Stimulated activated memory B cell treated with anti-CD40 and anti-IgM and Interleukin-4, amounts not matched to agents 10 μg/mL and 1 μg/mL and 100 μg/mL, for 72 hours (primary cell): ENCODE results near the gene ATP6V0D1.
"Not testable (repeated sequence)": the region's sequence is repeated elsewhere in the genome, so short reads cannot be mapped to it uniquely, and the experiment has no call there.

Experiments
- ATAC-seq: fragments of 150-1000 bp; cut with Tn5 transposase; 2 replicates; pipeline ENCODE4 v1.10.0; 2021
- H3K27ac Mint-ChIP-seq: one replicate; pipeline ENCODE4 v1.8.0; 2022; ENCODE audit warnings: mild to moderate bottlenecking, mixed read lengths
- H3K27me3 Mint-ChIP-seq: one replicate; pipeline ENCODE4 v1.8.0; 2022; ENCODE audit warnings: mixed read lengths
- H3K36me3 Mint-ChIP-seq: one replicate; pipeline ENCODE4 v1.8.0; 2022; ENCODE audit warnings: mixed read lengths
- H3K4me1 Mint-ChIP-seq: one replicate; pipeline ENCODE4 v1.8.0; 2022; ENCODE audit warnings: mixed read lengths
- H3K4me3 Mint-ChIP-seq: one replicate; pipeline ENCODE4 v1.8.0; 2022; ENCODE audit warnings: mild to moderate bottlenecking, moderate library complexity, mixed read lengths
- H3K9me3 Mint-ChIP-seq: one replicate; pipeline ENCODE4 v1.8.0; 2022; ENCODE audit warnings: mixed read lengths

The ATP6V0D1 gene

GRCh38 chr16:67516296-67517154, 35.6 kb upstream of the ATP6V0D1 start:
- H3K27ac Mint-ChIP-seq = peak overlapping the region; percentile 97
- no peaks in the 10 kb centered on the region for H3K9me3 Mint-ChIP-seq
- ATAC-seq = no peak
- peak overlapping the region; percentile 52 for H3K4me3 Mint-ChIP-seq
- H3K4me1 Mint-ChIP-seq = peaks cover 75% of the 10 kb centered on the region
- H3K36me3 Mint-ChIP-seq = peaks cover 23% of the 10 kb centered on the region
- no peaks in the 10 kb centered on the region for H3K27me3 Mint-ChIP-seq

DNA sequence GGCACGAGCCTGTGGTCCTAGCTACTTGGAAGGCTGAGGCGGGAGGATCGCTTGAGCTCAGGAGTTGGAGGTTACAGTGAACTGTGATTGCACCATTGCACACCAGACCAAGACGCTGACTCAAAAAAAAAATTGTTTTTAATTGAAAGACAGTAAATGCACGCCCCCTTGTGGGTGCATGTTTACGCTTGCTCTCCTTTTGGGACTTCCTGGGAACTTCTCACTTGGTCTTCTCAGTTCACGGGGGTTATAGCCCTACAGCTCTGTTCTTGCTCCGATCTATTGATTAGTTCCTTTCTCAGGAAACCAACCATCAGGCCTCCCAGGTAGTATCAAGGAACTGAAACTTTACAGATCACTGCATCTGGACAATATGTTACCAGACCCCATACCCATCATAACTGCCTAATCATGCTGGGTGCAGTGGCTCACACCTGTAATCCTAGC, 33.4 kb upstream of the ATP6V0D1 start:
- Mint-ChIP-seq H3K36me3 (peaks cover 10% of the 10 kb centered on the region), H3K27ac (peak overlapping the region; percentile 97), H3K4me3 (no peak overlapping the region), H3K27me3 (no peaks in the 10 kb centered on the region), H3K9me3 (no peaks in the 10 kb centered on the region), H3K4me1 (peaks cover 53% of the 10 kb centered on the region)
- ATAC-seq = peak; percentile 84

GRCh38 chr16:67513892-67514291, 32.9 kb upstream of the ATP6V0D1 start:
- H3K27ac Mint-ChIP-seq = peak overlapping the region; percentile 97
- H3K9me3 Mint-ChIP-seq, H3K4me3 Mint-ChIP-seq, H3K27me3 Mint-ChIP-seq, H3K36me3 Mint-ChIP-seq, ATAC-seq: not testable (repeated sequence)
- H3K4me1 Mint-ChIP-seq = peaks cover 48% of the 10 kb centered on the region

GRCh38 chr16:67509016-67509415, 28.1 kb upstream of the ATP6V0D1 start:
- no peak overlapping the region for H3K4me3 Mint-ChIP-seq
- peaks cover 38% of the 10 kb centered on the region for H3K4me1 Mint-ChIP-seq
- ATAC-seq = no peak
- H3K27ac Mint-ChIP-seq = peak overlapping the region; percentile 42
- H3K9me3 Mint-ChIP-seq = no peaks in the 10 kb centered on the region
- no peaks in the 10 kb centered on the region for H3K27me3 Mint-ChIP-seq
- H3K36me3 Mint-ChIP-seq = no peaks in the 10 kb centered on the region

DNA sequence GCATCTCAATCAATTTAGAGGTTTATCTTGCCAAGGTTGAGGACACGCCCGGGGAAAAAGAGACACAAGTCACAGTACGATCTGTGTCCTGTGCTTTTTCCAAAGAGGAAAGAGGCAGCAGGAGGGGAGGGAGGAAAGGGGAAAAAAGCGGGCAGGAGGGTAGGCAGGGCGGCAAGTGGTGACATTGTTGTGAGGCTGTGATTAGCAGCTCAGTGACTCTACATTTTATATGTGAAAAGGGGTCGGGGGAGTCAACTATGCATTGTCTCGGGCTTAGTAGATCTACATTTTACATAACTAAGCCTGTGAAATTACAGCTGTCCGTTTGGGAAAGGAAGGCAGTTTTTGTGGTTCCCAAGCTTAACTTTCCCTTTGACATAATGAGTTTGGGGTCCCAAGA, 25.5 kb upstream of the ATP6V0D1 start:
- no peaks in the 10 kb centered on the region for H3K27me3 Mint-ChIP-seq
- peak overlapping the region; percentile 81 for H3K27ac Mint-ChIP-seq
- H3K36me3 Mint-ChIP-seq = no peaks in the 10 kb centered on the region
- peaks cover 40% of the 10 kb centered on the region for H3K4me1 Mint-ChIP-seq
- ATAC-seq = no peak
- H3K4me3 Mint-ChIP-seq = no peak overlapping the region
- H3K9me3 Mint-ChIP-seq = peaks cover 2% of the 10 kb centered on the region

DNA sequence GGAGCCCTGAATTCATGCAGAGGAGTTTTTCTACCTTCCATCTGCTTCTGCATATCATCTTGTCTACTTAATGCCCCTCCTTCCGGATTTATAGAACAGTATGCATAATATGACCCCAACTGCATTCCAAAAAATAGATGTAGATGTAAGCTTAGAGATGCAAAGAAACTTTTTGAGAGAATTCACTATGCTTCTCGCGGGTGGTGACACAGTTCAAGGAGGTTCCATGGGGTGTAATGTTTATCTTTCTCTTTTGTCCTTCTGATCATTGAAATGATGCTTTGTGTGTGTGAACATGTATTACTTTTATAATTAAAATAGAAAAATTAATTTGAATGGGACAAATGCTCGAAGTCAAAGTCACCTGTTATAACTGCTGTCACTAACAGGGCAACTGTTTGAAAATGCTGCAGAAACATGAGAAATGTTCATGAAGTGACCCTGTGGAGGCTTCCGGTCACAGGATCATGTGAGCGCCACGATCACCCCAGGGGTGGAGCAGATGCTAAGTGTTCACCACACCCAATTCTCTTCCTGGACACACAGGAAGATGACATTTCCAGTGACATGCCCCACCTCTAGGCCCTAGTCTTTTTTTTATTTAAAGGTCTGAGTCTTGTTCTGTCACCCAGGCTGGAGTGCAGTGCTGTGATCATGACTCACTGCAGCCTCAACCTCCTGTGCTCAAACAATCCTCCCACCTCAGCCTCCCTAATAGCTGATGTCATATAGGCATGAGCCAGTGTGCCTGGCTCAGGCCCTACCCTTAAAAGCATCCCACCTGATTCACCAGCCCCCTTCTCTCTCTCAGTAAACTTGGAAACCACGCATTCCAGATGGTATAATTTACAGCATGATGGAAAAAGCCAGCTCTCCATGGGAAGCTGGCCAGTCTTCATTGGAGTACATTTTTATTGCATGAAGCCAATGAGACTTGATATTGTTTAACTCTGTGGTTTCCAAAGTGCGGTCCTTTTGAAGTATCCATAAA, 23.4 kb upstream of the ATP6V0D1 start:
- Mint-ChIP-seq H3K9me3 (peaks cover 2% of the 10 kb centered on the region), H3K4me1 (peaks cover 43% of the 10 kb centered on the region), H3K36me3 (peaks cover 4% of the 10 kb centered on the region), H3K27me3 (no peaks in the 10 kb centered on the region), H3K4me3 (no peak overlapping the region), H3K27ac (peak overlapping the region; percentile 79)
- peak; percentile 89 for ATAC-seq

DNA sequence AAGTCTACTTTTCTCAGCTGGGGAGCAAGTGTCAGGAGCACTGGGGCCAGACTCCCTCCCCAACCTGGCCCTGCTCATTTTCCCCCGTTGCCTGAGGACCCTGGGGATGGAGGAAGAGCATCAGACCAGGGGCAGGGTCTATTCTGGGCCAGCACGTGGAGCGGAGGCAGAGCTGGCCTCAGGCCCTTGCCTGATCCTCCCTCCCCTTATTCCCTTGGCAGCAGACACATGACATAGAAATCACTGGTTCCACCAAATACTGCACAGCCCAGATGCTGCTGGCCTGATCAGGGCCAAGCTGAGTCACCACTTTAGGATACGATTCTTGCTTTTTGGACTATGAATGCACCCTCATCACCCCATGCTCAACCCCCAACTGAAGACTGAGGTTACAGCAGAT, 18.1 kb upstream of the ATP6V0D1 start:
- Mint-ChIP-seq H3K9me3 (peaks cover 2% of the 10 kb centered on the region), H3K36me3 (peaks cover 11% of the 10 kb centered on the region), H3K27me3 (no peaks in the 10 kb centered on the region), H3K4me1 (peaks cover 34% of the 10 kb centered on the region), H3K4me3 (no peak overlapping the region), H3K27ac (peak overlapping the region; percentile 53)
- ATAC-seq = no peak

- H3K4me3 Mint-ChIP-seq = no peak overlapping the region
- peak overlapping the region; percentile 85 for H3K27ac Mint-ChIP-seq
- H3K36me3 Mint-ChIP-seq = peaks cover 4% of the 10 kb centered on the region
- no peaks in the 10 kb centered on the region for H3K9me3 Mint-ChIP-seq
- no peak for ATAC-seq
- no peaks in the 10 kb centered on the region for H3K27me3 Mint-ChIP-seq
- peaks cover 63% of the 10 kb centered on the region for H3K4me1 Mint-ChIP-seq
These were observed 9.6 kb upstream of the ATP6V0D1 start for GRCh38 chr16:67490335-67491096.

DNA sequence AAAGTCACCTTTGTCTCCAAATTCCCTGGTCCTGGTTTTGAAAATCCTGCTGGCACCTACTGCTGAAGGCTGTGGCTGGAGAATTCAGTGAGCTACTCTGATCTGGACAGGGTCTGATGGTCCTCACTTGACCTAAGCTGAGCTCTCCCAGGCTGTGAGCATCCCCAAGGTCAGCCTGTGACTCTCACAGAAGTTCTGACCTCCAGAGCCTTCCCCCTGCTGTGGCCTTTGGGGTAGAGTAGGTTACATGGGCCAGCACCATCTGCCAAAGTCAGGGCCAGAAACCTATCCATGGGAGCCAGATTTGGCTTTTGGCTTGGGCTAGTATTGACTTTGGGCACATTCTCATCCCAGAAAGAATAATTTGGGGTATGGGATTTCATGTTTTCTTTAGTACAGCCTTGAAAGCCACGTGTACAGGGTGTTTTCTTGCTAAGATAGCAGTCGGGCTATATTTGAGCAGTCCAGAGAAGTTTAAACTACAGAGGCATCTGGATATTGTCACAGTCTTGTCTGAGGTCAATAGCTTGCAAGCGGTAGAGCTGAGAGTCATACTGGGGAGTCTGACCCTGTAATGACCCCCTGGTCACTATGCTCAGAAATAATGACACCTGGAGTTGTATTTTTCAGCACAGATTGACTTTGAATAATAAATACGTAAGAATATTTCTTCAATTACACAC, 8.6 kb upstream of the ATP6V0D1 start:
- H3K36me3 Mint-ChIP-seq = peaks cover 11% of the 10 kb centered on the region
- peaks cover 65% of the 10 kb centered on the region for H3K4me1 Mint-ChIP-seq
- H3K9me3 Mint-ChIP-seq = no peaks in the 10 kb centered on the region
- ATAC-seq = peak; percentile 31
- no peaks in the 10 kb centered on the region for H3K27me3 Mint-ChIP-seq
- peak overlapping the region; percentile 23 for H3K4me3 Mint-ChIP-seq
- peak overlapping the region; percentile 85 for H3K27ac Mint-ChIP-seq

GRCh38 chr16:67487561-67487960, 6.6 kb upstream of the ATP6V0D1 start:
- peaks cover 18% of the 10 kb centered on the region for H3K36me3 Mint-ChIP-seq
- peaks cover 79% of the 10 kb centered on the region for H3K4me1 Mint-ChIP-seq
- H3K4me3 Mint-ChIP-seq, H3K9me3 Mint-ChIP-seq, ATAC-seq, H3K27me3 Mint-ChIP-seq: not testable (repeated sequence)
- H3K27ac Mint-ChIP-seq = peak overlapping the region; percentile 85

DNA sequence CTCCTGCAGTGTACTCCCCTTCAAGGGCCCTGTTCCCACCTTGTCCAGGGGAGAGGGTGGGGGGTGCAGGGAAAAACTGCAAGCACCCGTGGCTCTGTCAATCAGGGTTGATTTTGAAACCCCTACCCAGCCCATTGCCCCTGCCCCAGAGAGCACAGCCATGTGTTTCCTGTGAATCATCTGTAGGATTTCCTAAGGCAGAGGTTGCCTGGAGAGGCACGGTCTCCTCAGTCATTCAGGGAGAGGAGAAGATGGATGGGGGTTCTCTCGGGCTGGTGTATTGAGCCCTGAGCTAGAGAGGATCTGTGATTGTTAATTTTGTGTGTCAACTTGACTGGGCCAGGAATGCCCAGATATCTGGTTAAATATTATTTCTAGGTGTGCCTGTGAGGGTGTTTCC, 5.8 kb upstream of the ATP6V0D1 start:
- peak overlapping the region; percentile 85 for H3K27ac Mint-ChIP-seq
- H3K9me3 Mint-ChIP-seq = no peaks in the 10 kb centered on the region

GRCh38 chr16:67483731-67484525, 3.0 kb upstream of the ATP6V0D1 start:
- Mint-ChIP-seq H3K36me3 (peaks cover 18% of the 10 kb centered on the region), H3K9me3 (no peaks in the 10 kb centered on the region), H3K4me1 (peaks cover 61% of the 10 kb centered on the region), H3K4me3 (no peak overlapping the region), H3K27ac (peak overlapping the region; percentile 33), H3K27me3 (no peaks in the 10 kb centered on the region)
- ATAC-seq = no peak

More for the DNA sequence above, 5.8 kb upstream of the ATP6V0D1 start:
- Mint-ChIP-seq H3K36me3 (peaks cover 18% of the 10 kb centered on the region), H3K4me3 (no peak overlapping the region), H3K4me1 (peaks cover 81% of the 10 kb centered on the region), H3K27me3 (no peaks in the 10 kb centered on the region)
- ATAC-seq = no peak

DNA sequence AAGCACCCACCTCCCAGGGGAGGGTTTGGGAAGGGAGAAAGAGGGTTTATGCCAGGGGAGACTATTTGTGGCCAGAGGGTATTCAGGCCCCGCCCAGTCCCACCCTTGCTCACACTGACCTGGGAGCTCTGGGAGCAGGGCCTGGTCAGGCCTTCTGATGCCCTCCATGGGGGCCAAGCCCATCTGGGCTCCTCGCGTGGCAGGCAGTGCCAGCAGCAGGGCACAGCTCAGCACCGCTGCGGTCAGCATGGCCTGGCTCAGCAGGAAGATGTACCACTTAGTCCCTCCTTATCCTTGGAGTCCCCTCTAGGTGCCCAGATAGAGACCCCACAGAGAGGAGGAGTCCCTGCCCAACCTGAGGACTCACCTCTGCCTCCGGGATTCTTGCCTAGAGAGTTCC, 2.2 kb upstream of the ATP6V0D1 start, which contains the start of gene AGRP:
AGRP (minus strand) TSS at position 398 of the 400 bp plus-strand sequence; CDS start at position 249, 149 bp downstream.
- H3K9me3 Mint-ChIP-seq = no peaks in the 10 kb centered on the region
- H3K4me1 Mint-ChIP-seq = peaks cover 62% of the 10 kb centered on the region
- H3K27ac Mint-ChIP-seq = peak within 1 kb of the TSS; percentile 96
- H3K36me3 Mint-ChIP-seq = peaks cover 19% of the 10 kb centered on the region
- ATAC-seq = no peak
- H3K27me3 Mint-ChIP-seq = no peaks in the 10 kb centered on the region
- peak within 1 kb of the TSS; percentile 94 for H3K4me3 Mint-ChIP-seq
